GM12878 (cell line): ENCODE data around the gene GLYAT.

ENCODE experiments used
- CTCF ChIP-seq, 3 experiments: IDR thresholded peaks in 2 of 3; conservative IDR thresholded peaks in 1 of 3; 2 replicates each; pipeline ENCODE4 v1.5.1; 2011; ENCODE audit warnings: low read depth in 3 of 3, low read length in 3 of 3, mild to moderate bottlenecking in 3 of 3, control low read depth in 2 of 3, moderate library complexity in 2 of 3, inconsistent platforms in 1 of 3, mixed read lengths in 1 of 3; ENCODE audit not compliant: control insufficient read depth in 2 of 3, insufficient read depth in 1 of 3; ENCODE audit errors: extremely low read depth in 1 of 3
- HDGF ChIP-seq: fragments of 450-650 bp; IDR thresholded peaks from 2 replicates; pipeline ENCODE4 v1.6.1; 2016; ENCODE audit warnings: antibody characterized with exemption
- JUND ChIP-seq: IDR thresholded peaks from 2 replicates; pipeline ENCODE4 v1.6.1; 2012; ENCODE audit warnings: low read depth, mild to moderate bottlenecking, low read length, improper control_type of control experiment, moderate library complexity
- KDM1A ChIP-seq: fragments of 200-600 bp; sonication (generic); IDR thresholded peaks from 2 replicates; pipeline ENCODE4 v1.6.1; 2016; ENCODE audit warnings: borderline replicate concordance
- MYC ChIP-seq: IDR thresholded peaks from 2 replicates; pipeline ENCODE4 v1.6.1; 2011; ENCODE audit warnings: mild to moderate bottlenecking, low read length, moderate library complexity, inconsistent platforms; ENCODE audit not compliant: insufficient read depth, insufficient replicate concordance, insufficient read length, severe bottlenecking
- PAX5 ChIP-seq: IDR thresholded peaks from 2 replicates; pipeline ENCODE4 v1.6.1; 2011; ENCODE audit warnings: low read depth, low read length, borderline replicate concordance
- POLR2A ChIP-seq: IDR thresholded peaks from 2 replicates; pipeline ENCODE4 v1.6.1; 2011; ENCODE audit warnings: low read depth, mild to moderate bottlenecking, low read length
- SIN3A ChIP-seq: IDR thresholded peaks from 2 replicates; pipeline ENCODE4 v1.6.1; 2012; ENCODE audit warnings: low read depth, low read length, improper control_type of control experiment
- SMC3 ChIP-seq: IDR thresholded peaks from 2 replicates; pipeline ENCODE4 v1.6.1; 2011; ENCODE audit warnings: low read length, improper control_type of control experiment, borderline replicate concordance
- STAT1 ChIP-seq: fragments of 450-650 bp; conservative IDR thresholded peaks from 2 replicates; pipeline ENCODE4 v1.6.1; 2014; ENCODE audit warnings: antibody characterized with exemption, mild to moderate bottlenecking
- TAF1 ChIP-seq: IDR thresholded peaks from 2 replicates; pipeline ENCODE4 v1.6.1; 2011; ENCODE audit warnings: mild to moderate bottlenecking, low read depth, low read length, borderline replicate concordance
- ZBTB33 ChIP-seq: fragments of 450-650 bp; IDR thresholded peaks from 2 replicates; pipeline ENCODE4 v1.6.1; 2017; ENCODE audit warnings: mild to moderate bottlenecking
- ZNF274 ChIP-seq: IDR thresholded peaks from one replicate; pipeline ENCODE4 v1.8.0; 2011; ENCODE audit not compliant: insufficient read length, insufficient read depth
- TF ChIP-seq, protein P1 (sequence below): IDR thresholded peaks from 2 replicates; pipeline ENCODE4 v1.6.1; 2011; ENCODE audit warnings: borderline replicate concordance, low read depth, mild to moderate bottlenecking, moderate library complexity, mixed read lengths, low read length; ENCODE audit not compliant: insufficient read depth; ENCODE audit errors: extremely low read length

DNA sequence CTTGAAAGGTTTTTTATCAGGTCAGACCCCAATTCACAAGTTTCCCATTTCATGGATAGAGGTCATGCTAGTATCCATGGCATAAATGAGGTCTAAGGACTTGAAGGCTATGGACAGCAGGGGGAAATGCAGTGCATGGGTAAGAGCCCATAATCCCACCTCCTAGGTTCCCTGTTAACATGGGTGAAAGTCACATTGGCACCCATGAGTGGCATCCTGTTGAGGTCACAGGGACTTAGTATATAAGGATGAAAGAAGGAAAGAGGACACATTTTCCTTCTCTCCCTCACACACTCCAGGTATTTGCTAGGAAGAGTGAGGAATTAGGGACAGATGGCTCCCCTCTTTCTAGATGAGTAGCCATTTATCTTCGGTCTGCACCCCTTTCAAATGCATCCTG is 9.4 kb upstream of the GLYAT start:
- TF ChIP-seq PAX5 (no peak), MYC (no peak), CTCF (IDR thresholded peaks at IDR 0.05 in 2 of 3, conservative IDR thresholded peaks at IDR 0.05 in 1 of 3; ENCODE audit: control insufficient read depth in 2 of 3, extremely low read depth in 1 of 3, insufficient read depth in 1 of 3, low read depth in 3 of 3, low read length in 3 of 3) (no peak), JUND (no peak), POLR2A (no peak), SMC3 (no peak), KDM1A (no peak), SIN3A (no peak), TAF1 (no peak), ZBTB33 (no peak), HDGF (no peak), STAT1 (no peak), ZNF274 (no peak)
- TF ChIP-seq, protein P1, sequence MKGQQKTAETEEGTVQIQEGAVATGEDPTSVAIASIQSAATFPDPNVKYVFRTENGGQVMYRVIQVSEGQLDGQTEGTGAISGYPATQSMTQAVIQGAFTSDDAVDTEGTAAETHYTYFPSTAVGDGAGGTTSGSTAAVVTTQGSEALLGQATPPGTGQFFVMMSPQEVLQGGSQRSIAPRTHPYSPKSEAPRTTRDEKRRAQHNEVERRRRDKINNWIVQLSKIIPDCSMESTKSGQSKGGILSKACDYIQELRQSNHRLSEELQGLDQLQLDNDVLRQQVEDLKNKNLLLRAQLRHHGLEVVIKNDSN, result no peak
